Right cardiac atrium (tissue), 5 donors: ENCODE data around the gene WNT9B. TPM values are rescaled to one million over a fixed set of nuclear protein-coding genes. Genes with fewer than 3 reads are reported as not detected.

Experiments used
- ATAC-seq, 2 donors: fragments of 200-7000 bp; cut with Tn5 transposase; one replicate each; pipeline versions ENCODE4 v1.8.0 to v1.9.1; 2020; ENCODE audit warnings: moderate library complexity in 2 of 2, mild to moderate bottlenecking in 1 of 2
- DNase-seq, 3 donors: peaks; one replicate each; pipeline ENCODE4 v3.0.0-alpha.2; 2020
- H3K27ac ChIP-seq: one replicate; pipeline ENCODE4 v1.5.1; 2013; ENCODE audit warnings: mild to moderate bottlenecking, low read length, control low read depth, moderate library complexity
- H3K27me3 ChIP-seq: one replicate; pipeline ENCODE4 v1.6.1; 2013; ENCODE audit not compliant: control insufficient read depth, insufficient read depth
- H3K4me1 ChIP-seq: one replicate; pipeline ENCODE4 v1.6.1; 2013; ENCODE audit warnings: low read length; ENCODE audit not compliant: control insufficient read depth, insufficient read depth
- H3K4me3 ChIP-seq: one replicate; pipeline ENCODE4 v1.5.1; 2013; ENCODE audit warnings: low read length, control low read depth
- H3K9me3 ChIP-seq: one replicate; pipeline ENCODE4 v1.6.1; 2013; ENCODE audit warnings: low read length; ENCODE audit not compliant: control insufficient read depth
- WGBS: extraction: QIAGEN DNeasy Blood & Tissue Kit; methylation state at CpG from one replicate; pipeline ENCODE4 v1.1.7; 2013; 5-methylcytosine and 5-hydroxymethylcytosine counted together
- intact Hi-C, 4 donors: fragments of 100-400 bp; cut with DNase I; formaldehyde crosslinking; loops; one replicate each; pipeline versions ENCODE4 v1.11.0 to v1.14.0; 2022 to 2023
- polyA plus RNA-seq: library from polyadenylated mRNA; stranded (reverse); fragments of 200-250 nt; gene quantifications from one replicate; pipeline ENCODE4 v1.2.3, GENCODE V29; 2013
- total RNA-seq, 4 donors: library from RNA; stranded (reverse); fragmentation: NEBNext Ultra II Directional; extraction: Animal tissue kit (Norgen Biotek cat#: 25700); gene quantifications; one replicate each; pipeline ENCODE4 v1.2.1, GENCODE V29; 2021
- donor health status: healthy with polysubstance abuse.
- donor health status: DM: no; HTN: yes; CAD: no.
- donor health status: DM: no; HTN: no; CAD: no.
- donor health status: DM: no; HTN: yes; CAD: no; lungs with severe emphysema.
- donor health status: DM: yes; HTN: yes; CAD: no.

WNT9B gene
- total and polyA plus RNA-seq, 5 donors: 0.61 to 20.7 (median 3.2) TPM

GRCh38 chr17:46931596-46931995 is 80.2 kb downstream of the WNT9B start:
- 86% methylated on average over 4 of the region's 4 CpGs for WGBS
- Histone ChIP-seq H3K4me3 (no peak overlapping the region), H3K27ac (no peak overlapping the region), H3K27me3 (no peaks in the 10 kb centered on the region), H3K9me3 (no peaks in the 10 kb centered on the region), H3K4me1 (peaks cover 8% of the 10 kb centered on the region)
- DNase-seq: no peak
- intact Hi-C loops: no loop called here
- no peak for ATAC-seq

GRCh38 chr17:46935658-46936266 is 84.4 kb downstream of the WNT9B start:
- no peaks in the 10 kb centered on the region for H3K27me3 ChIP-seq
- intact Hi-C loops: no loop called here
- H3K4me3 ChIP-seq: no peak overlapping the region
- no peaks in the 10 kb centered on the region for H3K4me1 ChIP-seq
- ATAC-seq (peak; percentile 90 to 94), DNase-seq (peak in 2 of 3 donors; percentile 72 to 79)
- H3K27ac ChIP-seq: no peak overlapping the region
- WGBS: 24% methylated on average over 7 of the region's 7 CpGs
- no peaks in the 10 kb centered on the region for H3K9me3 ChIP-seq

Other genes with a start within 250 kb of the WNT9B start
- 1 to 10 TPM in 3 of 4 donors, under 1 TPM in 1; 0.79 to 2.5 (median 1.5) TPM for gene WNT3, start 32.9 kb upstream of the WNT9B start, total RNA-seq
- gene WNT3, start 32.9 kb upstream of the WNT9B start, polyA plus RNA-seq: 1.0 TPM
- 10 to 100 TPM; 46.6 to 69.8 (median 48.6) TPM for gene GOSR2, start 71.6 kb downstream of the WNT9B start, total RNA-seq
- 29.1 TPM for gene GOSR2, start 71.6 kb downstream of the WNT9B start, polyA plus RNA-seq
- not detected for gene RPRML, start 127.7 kb downstream of the WNT9B start, total RNA-seq
- not detected for gene RPRML, start 127.7 kb downstream of the WNT9B start, polyA plus RNA-seq